NK-92 (cell line): ENCODE measurements around the gene ACTR5.
"Not testable (repeated sequence)": the region's sequence is repeated elsewhere in the genome, so short reads cannot be mapped to it uniquely, and the experiment has no call there.

Experiments used
- DNase-seq: peaks from one replicate; lab custom pipeline; 2025; ENCODE audit not compliant: unreplicated experiment; lab: John Stamatoyannopoulos, UW

The ACTR5 gene

GRCh38 chr20:38764567-38765318 lies 16.5 kb downstream of the ACTR5 start:
- DNase-seq = no peak

GRCh38 chr20:38766071-38766470 lies 17.8 kb downstream of the ACTR5 start:
- DNase-seq = no peak

GRCh38 chr20:38769376-38770295 lies 21.4 kb downstream of the ACTR5 start:
- no peak for DNase-seq

- DNase-seq = no peak
These were observed 22.3 kb downstream of the ACTR5 start for GRCh38 chr20:38770546-38770945.

GRCh38 chr20:38770970-38771369 lies 22.7 kb downstream of the ACTR5 start:
- DNase-seq = no peak

- DNase-seq = no peak
These were observed 23.4 kb downstream of the ACTR5 start for GRCh38 chr20:38771621-38772020.

GRCh38 chr20:38774167-38774566 lies 25.9 kb downstream of the ACTR5 start:
- DNase-seq = no peak

GRCh38 chr20:38776363-38776762 lies 28.1 kb downstream of the ACTR5 start:
- DNase-seq = no peak

- DNase-seq = no peak
These were observed 31.2 kb downstream of the ACTR5 start for GRCh38 chr20:38779247-38780097.

- DNase-seq = no peak
These were observed 34.0 kb downstream of the ACTR5 start for GRCh38 chr20:38782275-38782674.

GRCh38 chr20:38787870-38788269 lies 39.6 kb downstream of the ACTR5 start:
- no peak for DNase-seq

GRCh38 chr20:38789503-38790199 lies 41.4 kb downstream of the ACTR5 start:
- no peak for DNase-seq

GRCh38 chr20:38790200-38791053 lies 42.2 kb downstream of the ACTR5 start:
- no peak for DNase-seq

GRCh38 chr20:38791291-38791690 lies 43.0 kb downstream of the ACTR5 start:
- no peak for DNase-seq

- no peak for DNase-seq
These were observed 43.7 kb downstream of the ACTR5 start for GRCh38 chr20:38791940-38792339.

- not testable (repeated sequence) for DNase-seq
These were observed 45.8 kb downstream of the ACTR5 start for GRCh38 chr20:38794057-38794456.

GRCh38 chr20:38798266-38798665 lies 50.0 kb downstream of the ACTR5 start:
- DNase-seq = no peak

GRCh38 chr20:38799203-38799602 lies 50.9 kb downstream of the ACTR5 start:
- DNase-seq = no peak

GRCh38 chr20:38800882-38801281 lies 52.6 kb downstream of the ACTR5 start:
- DNase-seq = no peak

- DNase-seq = no peak
These were observed 56.0 kb downstream of the ACTR5 start for GRCh38 chr20:38804221-38804620.
